OCI-LY3 (cell line): ENCODE results near the gene ORC4.

ENCODE experiments used
- CTCF ChIP-seq: fragments of 200-600, 300-600 bp; sonication (generic); IDR thresholded peaks from 2 replicates; pipeline ENCODE4 v1.5.1; 2014; ENCODE audit warnings: antibody characterized with exemption, low read length, low read depth
- EZH2phosphoT487 ChIP-seq: fragments of 200-600 bp; shearing (Covaris generic); IDR thresholded peaks from 2 replicates; pipeline ENCODE4 v1.6.1; 2018; ENCODE audit warnings: antibody characterized with exemption, mixed run types, low read depth

- TF ChIP-seq CTCF = no peak
- no peak for TF ChIP-seq EZH2phosphoT487
These were observed 104.5 kb downstream of the ORC4 start for GRCh38 chr2:147916067-147916466.
